Mononuclear cell (primary cell): ENCODE results near the gene KRT31. TPM values are rescaled to one million over a fixed set of nuclear protein-coding genes. Genes with fewer than 3 reads are reported as not detected.
"Not testable (repeated sequence)": the region's sequence is repeated elsewhere in the genome, so short reads cannot be mapped to it uniquely, and the experiment has no call there.

Source experiments
- H3K27me3 ChIP-seq: 2 replicates; pipeline ENCODE4 v1.6.0; 2011; ENCODE audit warnings: low read length, control low read depth; ENCODE audit not compliant: insufficient read depth
- H3K4me1 ChIP-seq: 2 replicates; pipeline ENCODE4 v1.5.1; 2011; ENCODE audit warnings: mild to moderate bottlenecking, low read length, control low read depth; ENCODE audit not compliant: insufficient read depth
- H3K4me3 ChIP-seq: 2 replicates; pipeline ENCODE4 v1.5.1; 2011; ENCODE audit warnings: mild to moderate bottlenecking, low read length, moderate library complexity
- H3K9me3 ChIP-seq: 2 replicates; pipeline ENCODE4 v1.5.1; 2011; ENCODE audit warnings: low read depth, mild to moderate bottlenecking, control low read depth, low read length
- total RNA-seq: library from RNA; depleted of rRNA; stranded (reverse); fragments of >200 nt; gene quantifications from one replicate; pipeline ENCODE4 v1.2.3, GENCODE V29; 2012

The KRT31 gene
- total RNA-seq, result not detected

GRCh38 chr17:41396996-41397660, at the start of gene KRT31:
Gene KRT31, minus strand, starts transcription at chr17:41397608. Its CDS starts 69 bp downstream, at chr17:41397539.
- no peak within 1 kb of the TSS for H3K4me3 ChIP-seq
- no peaks in the 10 kb centered on the region for H3K9me3 ChIP-seq
- no peaks in the 10 kb centered on the region for H3K27me3 ChIP-seq
- H3K4me1 ChIP-seq, result no peaks in the 10 kb centered on the region

GRCh38 chr17:41446806-41447205, 49.4 kb upstream of the KRT31 start:
- Histone ChIP-seq H3K4me3 (no peak overlapping the region), H3K4me1 (no peaks in the 10 kb centered on the region), H3K9me3 (no peaks in the 10 kb centered on the region), H3K27me3 (no peaks in the 10 kb centered on the region)

- no peaks in the 10 kb centered on the region for H3K9me3 ChIP-seq
- H3K4me3 ChIP-seq, result no peak overlapping the region
- no peaks in the 10 kb centered on the region for H3K4me1 ChIP-seq
- H3K27me3 ChIP-seq, result no peaks in the 10 kb centered on the region
Measured at GRCh38 chr17:41444640-41445039, 47.2 kb upstream of the KRT31 start.

GRCh38 chr17:41444186-41444585, 46.8 kb upstream of the KRT31 start:
- Histone ChIP-seq H3K4me3 (no peak overlapping the region), H3K9me3 (no peaks in the 10 kb centered on the region), H3K4me1 (peaks cover 4% of the 10 kb centered on the region), H3K27me3 (no peaks in the 10 kb centered on the region)

- no peak overlapping the region for H3K4me3 ChIP-seq
- H3K4me1 ChIP-seq, result peaks cover 9% of the 10 kb centered on the region
- no peaks in the 10 kb centered on the region for H3K27me3 ChIP-seq
- no peaks in the 10 kb centered on the region for H3K9me3 ChIP-seq
Measured at GRCh38 chr17:41442739-41443138, 45.3 kb upstream of the KRT31 start.

- peaks cover 9% of the 10 kb centered on the region for H3K4me1 ChIP-seq
- H3K4me3 ChIP-seq, result no peak within 1 kb of the TSS
- no peaks in the 10 kb centered on the region for H3K9me3 ChIP-seq
- no peaks in the 10 kb centered on the region for H3K27me3 ChIP-seq
Measured at GRCh38 chr17:41440531-41441033, 43.2 kb upstream of the KRT31 start, which contains the start of gene KRT38. Gene KRT38, minus strand, starts transcription at chr17:41440983. Its CDS starts 62 bp downstream, at chr17:41440921.

- Histone ChIP-seq H3K4me1 (peaks cover 9% of the 10 kb centered on the region), H3K9me3 (no peaks in the 10 kb centered on the region), H3K27me3 (no peaks in the 10 kb centered on the region), H3K4me3 (no peak overlapping the region)
Measured at GRCh38 chr17:41439375-41439774, 42.0 kb upstream of the KRT31 start.

GRCh38 chr17:41437769-41438168, 40.4 kb upstream of the KRT31 start:
- H3K4me3 ChIP-seq, result no peak overlapping the region
- H3K9me3 ChIP-seq, result no peaks in the 10 kb centered on the region
- H3K4me1 ChIP-seq, result peaks cover 9% of the 10 kb centered on the region
- no peaks in the 10 kb centered on the region for H3K27me3 ChIP-seq

GRCh38 chr17:41437254-41437653, 39.8 kb upstream of the KRT31 start:
- H3K4me1 ChIP-seq, result peaks cover 9% of the 10 kb centered on the region
- no peaks in the 10 kb centered on the region for H3K27me3 ChIP-seq
- no peaks in the 10 kb centered on the region for H3K9me3 ChIP-seq
- no peak overlapping the region for H3K4me3 ChIP-seq

GRCh38 chr17:41434415-41434814, 37.0 kb upstream of the KRT31 start:
- peaks cover 3% of the 10 kb centered on the region for H3K27me3 ChIP-seq
- no peak overlapping the region for H3K4me3 ChIP-seq
- H3K4me1 ChIP-seq, result peaks cover 7% of the 10 kb centered on the region
- H3K9me3 ChIP-seq, result no peaks in the 10 kb centered on the region

- Histone ChIP-seq H3K4me1 (peaks cover 3% of the 10 kb centered on the region), H3K4me3 (no peak overlapping the region), H3K9me3 (no peaks in the 10 kb centered on the region), H3K27me3 (peaks cover 3% of the 10 kb centered on the region)
Measured at GRCh38 chr17:41434005-41434404, 36.6 kb upstream of the KRT31 start.

GRCh38 chr17:41433586-41433985, 36.2 kb upstream of the KRT31 start:
- Histone ChIP-seq H3K9me3 (no peaks in the 10 kb centered on the region), H3K4me1 (no peaks in the 10 kb centered on the region), H3K4me3 (no peak overlapping the region), H3K27me3 (peaks cover 3% of the 10 kb centered on the region)

GRCh38 chr17:41430376-41430775, 33.0 kb upstream of the KRT31 start:
- H3K27me3 ChIP-seq, H3K9me3 ChIP-seq, H3K4me1 ChIP-seq, H3K4me3 ChIP-seq: not testable (repeated sequence)

- H3K9me3 ChIP-seq, result no peaks in the 10 kb centered on the region
- peaks cover 3% of the 10 kb centered on the region for H3K27me3 ChIP-seq
- no peaks in the 10 kb centered on the region for H3K4me1 ChIP-seq
- H3K4me3 ChIP-seq, result no peak overlapping the region
Measured at GRCh38 chr17:41429667-41430066, 32.3 kb upstream of the KRT31 start.

- Histone ChIP-seq H3K9me3 (no peaks in the 10 kb centered on the region), H3K27me3 (peaks cover 3% of the 10 kb centered on the region), H3K4me3 (no peak overlapping the region), H3K4me1 (no peaks in the 10 kb centered on the region)
Measured at GRCh38 chr17:41428591-41429291, 31.3 kb upstream of the KRT31 start.
